ENCODE measurements around the gene ASS1.

DNA sequence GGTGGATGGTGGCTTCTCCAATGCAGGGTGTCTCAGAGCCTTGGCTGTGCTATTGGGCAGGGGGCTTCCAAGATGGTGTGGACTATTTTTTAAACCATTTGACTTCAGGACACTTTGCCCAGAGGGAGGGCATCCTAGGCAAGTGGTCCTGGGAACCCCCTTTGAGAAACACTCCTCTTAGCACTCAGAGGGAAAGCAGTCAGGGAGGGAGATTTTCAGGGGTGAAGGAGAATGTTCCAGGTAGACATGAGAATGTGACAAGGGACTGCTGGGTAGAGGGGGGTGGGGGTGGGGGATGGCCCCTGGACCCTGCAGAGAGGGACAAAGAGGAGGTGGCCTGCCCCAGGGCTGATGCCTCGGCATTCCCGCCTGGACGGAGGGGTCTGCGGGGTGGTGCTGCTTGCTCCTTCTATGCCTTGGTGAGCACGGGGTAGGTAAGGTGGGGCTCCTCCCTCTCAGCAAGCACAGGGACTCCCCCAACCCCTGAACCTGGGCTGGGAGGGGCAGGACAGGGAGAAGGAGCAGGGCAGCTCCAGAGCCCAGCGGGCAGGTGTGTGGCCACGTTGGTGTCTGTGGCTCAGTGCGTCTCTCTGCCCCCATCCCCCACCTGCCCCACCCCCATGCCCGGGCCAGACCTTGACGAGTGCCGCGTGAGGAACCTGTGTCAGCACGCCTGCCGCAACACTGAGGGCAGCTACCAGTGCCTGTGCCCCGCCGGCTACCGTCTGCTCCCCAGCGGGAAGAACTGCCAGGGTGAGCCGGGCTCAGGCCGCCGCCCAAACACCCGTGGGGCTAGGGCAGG lies 13.8 kb upstream of the ASS1 start:
- TF ChIP-seq, protein P1, sequence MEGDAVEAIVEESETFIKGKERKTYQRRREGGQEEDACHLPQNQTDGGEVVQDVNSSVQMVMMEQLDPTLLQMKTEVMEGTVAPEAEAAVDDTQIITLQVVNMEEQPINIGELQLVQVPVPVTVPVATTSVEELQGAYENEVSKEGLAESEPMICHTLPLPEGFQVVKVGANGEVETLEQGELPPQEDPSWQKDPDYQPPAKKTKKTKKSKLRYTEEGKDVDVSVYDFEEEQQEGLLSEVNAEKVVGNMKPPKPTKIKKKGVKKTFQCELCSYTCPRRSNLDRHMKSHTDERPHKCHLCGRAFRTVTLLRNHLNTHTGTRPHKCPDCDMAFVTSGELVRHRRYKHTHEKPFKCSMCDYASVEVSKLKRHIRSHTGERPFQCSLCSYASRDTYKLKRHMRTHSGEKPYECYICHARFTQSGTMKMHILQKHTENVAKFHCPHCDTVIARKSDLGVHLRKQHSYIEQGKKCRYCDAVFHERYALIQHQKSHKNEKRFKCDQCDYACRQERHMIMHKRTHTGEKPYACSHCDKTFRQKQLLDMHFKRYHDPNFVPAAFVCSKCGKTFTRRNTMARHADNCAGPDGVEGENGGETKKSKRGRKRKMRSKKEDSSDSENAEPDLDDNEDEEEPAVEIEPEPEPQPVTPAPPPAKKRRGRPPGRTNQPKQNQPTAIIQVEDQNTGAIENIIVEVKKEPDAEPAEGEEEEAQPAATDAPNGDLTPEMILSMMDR (IDR thresholded peaks at IDR 0.05) = no peak
- no peak for TF ChIP-seq POLR2A (IDR thresholded peaks at IDR 0.05)
